Parathyroid adenoma (tissue), 2 donors: Measurements from ENCODE around the gene SDR42E1.

Experiments
- H2AFZ ChIP-seq: fragments of 300-600 bp; sonication (generic); one replicate; pipeline ENCODE4 v1.7.0; 2017; ENCODE audit warnings: antibody characterized with exemption, mild to moderate bottlenecking
- H3K27ac ChIP-seq: fragments of 300-600 bp; sonication (generic); one replicate; pipeline ENCODE4 v1.7.0; 2017
- H3K27me3 ChIP-seq: fragments of 300-600 bp; sonication (generic); one replicate; pipeline ENCODE4 v1.7.0; 2017; ENCODE audit warnings: low read length; ENCODE audit not compliant: control insufficient read depth, insufficient read depth
- H3K36me3 ChIP-seq: fragments of 300-600 bp; sonication (generic); one replicate; pipeline ENCODE4 v1.7.0; 2017; ENCODE audit warnings: low read length; ENCODE audit not compliant: control insufficient read depth, insufficient read depth
- H3K4me1 ChIP-seq: fragments of 300-600 bp; sonication (generic); one replicate; pipeline ENCODE4 v1.7.0; 2017; ENCODE audit warnings: control low read depth
- H3K4me2 ChIP-seq: fragments of 300-600 bp; sonication (generic); one replicate; pipeline ENCODE4 v1.7.0; 2017; ENCODE audit warnings: low read length
- H3K4me3 ChIP-seq: fragments of 300-600 bp; sonication (generic); one replicate; pipeline ENCODE4 v1.7.0; 2017; ENCODE audit warnings: low read depth, low read length
- H3K79me2 ChIP-seq: fragments of 300-600 bp; sonication (generic); one replicate; pipeline ENCODE4 v1.7.0; 2017; ENCODE audit warnings: control low read depth
- H3K9ac ChIP-seq: fragments of 300-600 bp; sonication (generic); one replicate; pipeline ENCODE4 v1.7.0; 2017; ENCODE audit warnings: mild to moderate bottlenecking
- H3K9me3 ChIP-seq: fragments of 300-600 bp; sonication (generic); one replicate; pipeline ENCODE4 v1.7.0; 2017; ENCODE audit warnings: low read length; ENCODE audit not compliant: control insufficient read depth
- CTCF ChIP-seq: fragments of 300-600 bp; sonication (generic); IDR thresholded peaks from one replicate; pipeline ENCODE4 v1.7.0; 2017; ENCODE audit warnings: antibody characterized with exemption, mild to moderate bottlenecking
- donor health status: primary hyperparathyroidism.

SDR42E1 gene

DNA sequence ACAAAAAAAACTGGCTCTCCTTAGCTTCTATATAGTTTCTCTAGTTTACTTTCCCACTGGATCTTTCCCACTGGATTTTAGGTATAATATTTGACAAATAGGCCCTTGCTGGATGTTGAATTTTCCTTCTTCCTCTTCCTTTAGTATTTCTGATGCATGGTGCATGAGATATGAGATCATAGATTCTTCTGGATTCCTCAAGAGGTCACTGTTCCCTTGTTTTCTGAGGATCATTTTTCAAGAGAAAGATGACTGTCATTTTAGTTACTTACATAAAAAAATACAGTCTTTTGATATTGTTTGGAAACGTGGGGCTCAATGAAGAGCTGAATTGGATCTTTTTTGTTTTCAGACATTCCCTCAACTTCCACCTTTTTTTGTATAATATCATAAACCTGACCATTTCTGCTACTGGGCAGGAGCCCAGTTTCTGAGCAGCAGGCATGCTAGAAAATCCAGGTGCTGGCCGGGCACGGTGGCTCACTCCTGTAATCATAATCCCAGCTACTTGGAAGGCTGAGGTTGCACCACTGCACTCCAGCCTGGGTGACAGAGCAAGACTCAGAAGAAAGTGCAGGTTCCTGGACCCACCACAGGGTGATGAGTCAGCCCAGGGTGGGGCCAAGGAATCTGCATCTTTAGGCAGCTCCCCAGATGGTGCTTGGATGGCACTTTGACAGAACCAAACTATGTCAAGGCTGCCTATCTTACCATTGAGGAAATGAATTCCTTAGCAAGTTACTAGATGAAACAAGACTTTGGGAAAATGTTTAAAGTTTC is 70.3 kb downstream of the SDR42E1 start:
- Histone ChIP-seq H3K27ac (no peak overlapping the region), H3K36me3 (no peaks in the 10 kb centered on the region), H3K9ac (no peak overlapping the region), H3K4me1 (no peaks in the 10 kb centered on the region), H3K4me2 (no peak overlapping the region), H3K79me2 (no peaks in the 10 kb centered on the region), H3K27me3 (no peaks in the 10 kb centered on the region), H2AFZ (peak overlapping the region; percentile 1), H3K4me3 (no peak overlapping the region), H3K9me3 (no peaks in the 10 kb centered on the region)
- TF ChIP-seq CTCF = peak; percentile 44

DNA sequence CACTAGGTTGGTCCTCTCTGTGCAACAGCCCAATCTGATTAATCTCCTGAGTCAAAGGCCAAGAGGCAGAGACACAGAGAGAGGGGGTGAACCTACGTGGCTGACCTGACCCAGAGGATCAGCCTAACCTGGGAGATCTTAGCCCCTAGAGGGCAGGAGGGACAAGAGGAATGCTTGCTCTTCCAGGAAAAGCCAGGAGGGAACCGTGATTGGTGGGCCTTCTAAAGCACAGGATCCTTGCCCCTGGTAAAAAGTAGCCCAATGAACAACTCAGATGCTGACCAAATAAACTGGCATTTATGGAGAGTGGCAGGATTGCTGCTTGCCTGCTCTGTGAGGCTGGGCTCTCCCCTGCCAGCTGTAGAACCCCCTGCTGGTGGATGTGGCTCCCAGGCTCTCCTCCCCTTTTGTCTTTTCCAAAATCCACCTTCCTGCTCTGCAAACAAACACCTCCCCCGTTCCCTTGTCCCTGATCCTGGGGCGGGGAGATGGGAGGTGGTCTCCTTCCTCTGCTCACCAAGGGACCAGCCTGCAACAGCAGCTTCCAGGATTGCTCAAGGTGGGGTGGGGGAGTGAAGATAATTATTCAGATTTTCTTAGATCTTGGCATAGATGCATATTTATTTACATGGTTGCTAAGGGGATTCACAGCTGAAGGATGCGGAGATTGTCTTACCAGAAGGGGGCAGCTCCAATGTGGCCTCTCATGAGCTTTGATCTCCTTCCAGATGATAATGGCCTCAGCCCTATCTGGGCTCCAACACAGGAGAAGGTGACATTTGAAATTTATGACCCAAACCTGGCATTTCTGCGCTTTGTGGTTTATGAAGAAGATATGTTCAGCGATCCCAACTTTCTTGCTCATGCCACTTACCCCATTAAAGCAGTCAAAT is 71.9 kb downstream of the SDR42E1 start:
- Histone ChIP-seq H2AFZ (no peak overlapping the region), H3K4me2 (no peak overlapping the region), H3K27ac (no peak overlapping the region)

More for the DNA sequence above, 71.9 kb downstream of the SDR42E1 start:
- no peaks in the 10 kb centered on the region for H3K36me3 ChIP-seq
- no peak overlapping the region for H3K4me3 ChIP-seq
- H3K79me2 ChIP-seq = no peaks in the 10 kb centered on the region
- no peak overlapping the region for H3K9ac ChIP-seq
- H3K9me3 ChIP-seq = no peaks in the 10 kb centered on the region
- no peaks in the 10 kb centered on the region for H3K27me3 ChIP-seq
- H3K4me1 ChIP-seq = no peaks in the 10 kb centered on the region
- no peak for TF ChIP-seq CTCF
